IMR-90 (cell line): ENCODE measurements around the gene HELZ. TPM values are rescaled to one million over a fixed set of nuclear protein-coding genes. Genes with fewer than 3 reads are reported as not detected.

Source experiments
- ATAC-seq: fragments of 200-7000 bp; cut with Tn5 transposase; 2 replicates; pipeline ENCODE4 v1.9.1; 2020; ENCODE audit warnings: low read depth, mild to moderate bottlenecking, moderate library complexity
- BruUV-seq: library from RNA; stranded (reverse); fragments of 400-500 nt; replicated peaks from 2 replicates; lab custom pipeline; 2021; lab: Mats Ljungman, UMichigan
- CTCF ChIA-PET: fragments of 300-600 bp; formaldehyde crosslinking; extraction: SDS; loops from one replicate; lab custom pipeline; 2021; ENCODE audit warnings: antibody characterized with exemption; lab: Yijun Ruan, JAX
- POLR2A ChIA-PET: fragments of 300-600 bp; sonication (Branson Sonifier 250); formaldehyde crosslinking; loops from one replicate; lab custom pipeline; 2022; ENCODE audit warnings: antibody characterized with exemption; ENCODE audit not compliant: unreplicated experiment; lab: Charles Lee
- DNase-seq: peaks from one replicate; pipeline ENCODE4 v3.0.0; 2013
- H2AFZ ChIP-seq: replicated peaks from 2 replicates; pipeline ENCODE3; 2013; ENCODE audit warnings: low read length, mild to moderate bottlenecking; ENCODE audit not compliant: poor library complexity
- H2AK5ac ChIP-seq: 2 replicates; pipeline ENCODE4 v1.6.1; 2013; ENCODE audit warnings: low read depth, low read length, inconsistent platforms
- H2AK9ac ChIP-seq: replicated peaks from 2 replicates; pipeline ENCODE3; 2013; ENCODE audit warnings: mild to moderate bottlenecking, low read depth, low read length, moderate library complexity; ENCODE audit not compliant: poor library complexity
- H2BK120ac ChIP-seq: 2 replicates; pipeline ENCODE4 v1.6.1; 2013; ENCODE audit warnings: low read depth, low read length, inconsistent platforms
- H2BK15ac ChIP-seq: 3 replicates; pipeline ENCODE4 v1.6.1; 2013; ENCODE audit warnings: low read depth, low read length, inconsistent platforms
- H2BK20ac ChIP-seq: 2 replicates; pipeline ENCODE4 v1.6.1; 2013; ENCODE audit warnings: low read depth, mild to moderate bottlenecking, inconsistent platforms, low read length, moderate library complexity
- H2BK5ac ChIP-seq: 2 replicates; pipeline ENCODE4 v1.6.1; 2013; ENCODE audit warnings: mild to moderate bottlenecking, low read depth, low read length, inconsistent platforms; ENCODE audit not compliant: poor library complexity, severe bottlenecking
- H3K14ac ChIP-seq: replicated peaks from 2 replicates; pipeline ENCODE4 v1.6.1; 2013; ENCODE audit warnings: low read depth, low read length, inconsistent platforms
- H3K18ac ChIP-seq: 2 replicates; pipeline ENCODE4 v1.6.1; 2013; ENCODE audit warnings: low read depth, low read length, control low read depth
- H3K23ac ChIP-seq: 2 replicates; pipeline ENCODE4 v1.6.1; 2013; ENCODE audit warnings: low read depth, low read length, inconsistent platforms
- H3K27ac ChIP-seq: 2 replicates; pipeline ENCODE4 v1.5.1; 2013; ENCODE audit warnings: mild to moderate bottlenecking, control low read depth, low read length; ENCODE audit not compliant: insufficient read depth
- H3K27me3 ChIP-seq: 2 replicates; pipeline ENCODE4 v1.6.1; 2013; ENCODE audit warnings: low read length; ENCODE audit not compliant: control insufficient read depth, insufficient read depth
- H3K36me3 ChIP-seq: 2 replicates; pipeline ENCODE4 v1.6.1; 2013; ENCODE audit warnings: low read length, mixed read lengths; ENCODE audit not compliant: control insufficient read depth, insufficient read depth
- H3K4ac ChIP-seq: 2 replicates; pipeline ENCODE4 v1.6.1; 2013; ENCODE audit warnings: low read depth, low read length, inconsistent platforms
- H3K4me1 ChIP-seq: 2 replicates; pipeline ENCODE4 v1.6.1; 2013; ENCODE audit warnings: low read length, mixed read lengths; ENCODE audit not compliant: control insufficient read depth, insufficient read depth
- H3K4me2 ChIP-seq: 2 replicates; pipeline ENCODE4 v1.6.1; 2013; ENCODE audit warnings: low read depth, mild to moderate bottlenecking, control low read depth, low read length, moderate library complexity
- H3K4me3 ChIP-seq: 2 replicates; pipeline ENCODE4 v1.5.1; 2013; ENCODE audit warnings: low read depth, mild to moderate bottlenecking, control low read depth, low read length, moderate library complexity; ENCODE audit not compliant: insufficient read depth
- H3K56ac ChIP-seq: 2 replicates; pipeline ENCODE4 v1.6.1; 2013; ENCODE audit warnings: low read length, inconsistent platforms; ENCODE audit not compliant: insufficient read depth; ENCODE audit errors: extremely low read depth
- H3K79me1 ChIP-seq, 2 experiments: 2 replicates each; pipeline ENCODE4 v1.6.1; 2013; ENCODE audit warnings: low read length in 2 of 2, inconsistent platforms in 1 of 2, low read depth in 1 of 2
- H3K9ac ChIP-seq: 2 replicates; pipeline ENCODE4 v1.6.1; 2013; ENCODE audit warnings: low read depth, low read length, control low read depth
- H3K9me1 ChIP-seq: 2 replicates; pipeline ENCODE4 v1.6.1; 2013; ENCODE audit warnings: low read length, inconsistent platforms; ENCODE audit not compliant: insufficient read depth
- H3K9me3 ChIP-seq: 2 replicates; pipeline ENCODE4 v1.6.1; 2013; ENCODE audit warnings: low read length; ENCODE audit not compliant: control insufficient read depth, insufficient read depth
- H4K20me1 ChIP-seq: 2 replicates; pipeline ENCODE4 v1.6.1; 2013; ENCODE audit warnings: low read length, inconsistent platforms; ENCODE audit not compliant: insufficient read depth
- H4K5ac ChIP-seq: 2 replicates; pipeline ENCODE4 v1.6.1; 2013; ENCODE audit warnings: mild to moderate bottlenecking, low read depth, low read length, control low read depth
- H4K8ac ChIP-seq, 2 experiments: 2 replicates each; pipeline ENCODE4 v1.6.1; 2013; ENCODE audit warnings: low read depth in 2 of 2, low read length in 2 of 2, control low read depth in 1 of 2, inconsistent platforms in 1 of 2
- H4K91ac ChIP-seq: 2 replicates; pipeline ENCODE4 v1.6.1; 2013; ENCODE audit warnings: low read depth, low read length, inconsistent platforms; ENCODE audit not compliant: insufficient read depth
- BHLHE40 ChIP-seq: fragments of 150-350 bp; IDR thresholded peaks from 2 replicates; pipeline ENCODE4 v1.6.1; 2016; ENCODE audit warnings: mild to moderate bottlenecking, low read depth, low read length
- CHD1 ChIP-seq: IDR thresholded peaks from 2 replicates; pipeline ENCODE4 v1.6.1; 2012; ENCODE audit warnings: low read depth, low read length, improper control_type of control experiment
- ELK1 ChIP-seq: fragments of 150-350 bp; IDR thresholded peaks from 2 replicates; pipeline ENCODE4 v1.6.1; 2016; ENCODE audit warnings: low read depth, mild to moderate bottlenecking, low read length, moderate library complexity, borderline replicate concordance
- MAZ ChIP-seq: IDR thresholded peaks from 2 replicates; pipeline ENCODE4 v1.6.1; 2012; ENCODE audit warnings: low read depth, mild to moderate bottlenecking, low read length, improper control_type of control experiment, moderate library complexity, borderline replicate concordance
- NFE2L2 ChIP-seq: fragments of 150-350 bp; IDR thresholded peaks from 2 replicates; pipeline ENCODE4 v1.6.1; 2016; ENCODE audit warnings: low read depth, mild to moderate bottlenecking, low read length
- RAD21 ChIP-seq: IDR thresholded peaks from 2 replicates; pipeline ENCODE4 v1.6.1; 2012; ENCODE audit warnings: low read length, improper control_type of control experiment
- RFX5 ChIP-seq: IDR thresholded peaks from 2 replicates; pipeline ENCODE4 v1.8.0; 2012; ENCODE audit warnings: low read depth, mild to moderate bottlenecking, low read length, moderate library complexity
- SMC3 ChIP-seq: fragments of 150-350 bp; IDR thresholded peaks from 2 replicates; pipeline ENCODE4 v1.6.1; 2016; ENCODE audit warnings: low read depth, mild to moderate bottlenecking, antibody characterized with exemption, low read length, moderate library complexity
- USF2 ChIP-seq: fragments of 150-350 bp; IDR thresholded peaks from 2 replicates; pipeline ENCODE4 v1.6.1; 2017; ENCODE audit warnings: mild to moderate bottlenecking, antibody characterized with exemption, low read length, low read depth
- WGBS, 2 experiments: methylation state at CpG; one replicate each; pipeline versions ENCODE4 v1.1.5 to v1.1.7; 2013; ENCODE audit warnings: missing lambda C conversion rate in 2 of 2; ENCODE audit not compliant: insufficient read length in 1 of 2; ENCODE audit errors: extremely low coverage in 2 of 2; 5-methylcytosine and 5-hydroxymethylcytosine counted together
- dilution Hi-C: fragments of 300-500 bp; cut with HindIII; formaldehyde crosslinking; loops from one replicate; pipeline ENCODE4 v1.14.3; 2018; ENCODE audit warnings: low sequenced_read_pairs; ENCODE audit not compliant: unreplicated experiment
- in situ Hi-C: fragments of 300-500 bp; cut with MboI; formaldehyde crosslinking; loops from 3 replicates; pipeline ENCODE4 v1.14.3; 2019; ENCODE audit warnings: low sequenced_read_pairs, inconsistent platforms, mixed read lengths
- intact Hi-C: fragments of 100-400 bp; cut with micrococcal nuclease; formaldehyde crosslinking; loops from 2 replicates; pipeline ENCODE4 v1.10.0; 2022
- polyA plus RNA-seq, 3 experiments: library from polyadenylated mRNA; depleted of rRNA; stranded (reverse); fragments of >200 nt; gene quantifications; 2 replicates each; pipeline ENCODE4 v1.2.3, GENCODE V29; 2012; ENCODE audit warnings: low replicate concordance in 1 of 3
- total RNA-seq: library from RNA; depleted of rRNA; stranded (reverse); fragments of >200 nt; gene quantifications from 2 replicates; pipeline ENCODE4 v1.2.3, GENCODE V29; 2012

Gene HELZ
- total and polyA plus RNA-seq, 2 of the 4 experiments (the other 2 are of a cell fraction), result 8.0 to 60.6 TPM

- dilution Hi-C loops, result no loop called here
- no CpG with 5 or more reads among the region's 6 CpGs for WGBS, 2 experiments
- in situ Hi-C loops, result no loop called here
Observed at GRCh38 chr17:67165201-67165600, 79.8 kb downstream of the HELZ start.

More at GRCh38 chr17:67165201-67165600, 79.8 kb downstream of the HELZ start:
- Histone ChIP-seq H3K4me3 (no peak overlapping the region), H2BK20ac (no peak overlapping the region), H3K27me3 (no peaks in the 10 kb centered on the region), H4K20me1 (no peaks in the 10 kb centered on the region), H3K18ac (no peak overlapping the region), H2AK9ac (no peak overlapping the region), H3K27ac (no peak overlapping the region), H4K8ac (no peak overlapping the region), H2BK5ac (no peak overlapping the region), H4K91ac (no peak overlapping the region), H3K36me3 (peaks cover 20% of the 10 kb centered on the region), H3K4ac (no peak overlapping the region), H3K9ac (no peak overlapping the region), H3K9me3 (no peaks in the 10 kb centered on the region), H2BK15ac (no peak overlapping the region), H3K9me1 (peaks cover 6% of the 10 kb centered on the region), H2AFZ (no peak overlapping the region), H3K79me1 (peaks cover 0 to 3% of the 10 kb centered on the region in 2 experiments; a peak in 1 of 4 replicates), H2AK5ac (no peak overlapping the region), H3K4me2 (no peak overlapping the region), H3K56ac (no peak overlapping the region), H3K4me1 (no peaks in the 10 kb centered on the region), H3K14ac (no peak overlapping the region), H4K5ac (no peak overlapping the region), H3K23ac (no peak overlapping the region), H2BK120ac (no peak overlapping the region)
- POLR2A ChIA-PET, result no interaction called here
- DNase-seq, result no peak
- TF ChIP-seq MAZ, result no peak
- TF ChIP-seq SMC3, result no peak
- no peak for TF ChIP-seq RAD21
- TF ChIP-seq USF2, result no peak
- TF ChIP-seq CHD1, result no peak
- TF ChIP-seq ELK1, result no peak
- no peak for TF ChIP-seq RFX5
- no peak for TF ChIP-seq NFE2L2
- no peak for TF ChIP-seq BHLHE40
- no TSS peak for BruUV-seq
- intact Hi-C loops, result no loop called here
- ATAC-seq, result no peak
- CTCF ChIA-PET, result no interaction called here
